LNCAP (cell line): ENCODE data around the gene BAHCC1.

Source experiments
- CTCF ChIP-seq: fragments of 450-650 bp; IDR thresholded peaks from 2 replicates; pipeline ENCODE4 v1.5.1; 2017; ENCODE audit warnings: mild to moderate bottlenecking

The BAHCC1 gene

GRCh38 chr17:81427173-81428120, 32.2 kb downstream of the BAHCC1 start:
- TF ChIP-seq CTCF = no peak

- no peak for TF ChIP-seq CTCF
Observed at GRCh38 chr17:81428121-81428515, 32.9 kb downstream of the BAHCC1 start.

- no peak for TF ChIP-seq CTCF
Observed at GRCh38 chr17:81428516-81428915, 33.3 kb downstream of the BAHCC1 start.

- no peak for TF ChIP-seq CTCF
Observed at GRCh38 chr17:81428948-81429774, 33.9 kb downstream of the BAHCC1 start.

- TF ChIP-seq CTCF = no peak
Observed at GRCh38 chr17:81429821-81430551, 34.7 kb downstream of the BAHCC1 start.

GRCh38 chr17:81431545-81432482, 36.6 kb downstream of the BAHCC1 start:
- no peak for TF ChIP-seq CTCF
